ENCODE results near the gene IL22. TPM values are rescaled to one million over a fixed set of nuclear protein-coding genes. Genes with fewer than 3 reads are reported as not detected.

Gene IL22
- total RNA-seq, 1 donor from 2014 or later, result not detected

DNA sequence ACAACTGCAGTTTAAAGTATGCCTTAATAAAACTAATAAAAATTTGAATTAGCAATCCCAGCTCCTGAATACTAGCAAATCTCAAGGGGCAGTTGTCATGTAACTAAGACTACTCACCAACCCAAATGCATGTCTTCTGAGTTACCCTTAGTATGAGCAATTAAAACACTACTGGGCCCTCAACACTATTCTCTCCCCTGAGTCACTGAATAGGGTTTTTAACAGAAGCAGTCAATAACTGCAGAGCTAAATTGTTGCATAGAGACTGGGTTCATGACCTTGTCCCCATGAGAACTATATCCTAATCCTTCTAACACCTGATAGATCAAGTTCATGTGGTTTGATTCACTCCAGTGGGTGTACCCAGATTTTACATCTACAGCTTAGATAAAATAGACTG, 39.9 kb upstream of the IL22 start:
- peaks cover 9% of the 10 kb centered on the region for H3K36me3 Mint-ChIP-seq
- H3K79me2 ChIP-seq (ENCODE audit: low read depth), result no peaks in the 10 kb centered on the region
- H3K4me1 Mint-ChIP-seq, result peaks cover 7% of the 10 kb centered on the region
- H3K27me3 ChIP-seq, result no peaks in the 10 kb centered on the region
- no peak for DNase-seq (ENCODE audit: low spot score)
- H3K4me2 ChIP-seq, result no peak overlapping the region
- no peak overlapping the region for H3K4me3 Mint-ChIP-seq
- no peak overlapping the region for H3K27ac Mint-ChIP-seq
- TF ChIP-seq EZH2 (IDR thresholded peaks at IDR 0.05) (no peak), EZH2phosphoT487 (IDR thresholded peaks at IDR 0.05) (no peak)
- TF ChIP-seq, protein P1, sequence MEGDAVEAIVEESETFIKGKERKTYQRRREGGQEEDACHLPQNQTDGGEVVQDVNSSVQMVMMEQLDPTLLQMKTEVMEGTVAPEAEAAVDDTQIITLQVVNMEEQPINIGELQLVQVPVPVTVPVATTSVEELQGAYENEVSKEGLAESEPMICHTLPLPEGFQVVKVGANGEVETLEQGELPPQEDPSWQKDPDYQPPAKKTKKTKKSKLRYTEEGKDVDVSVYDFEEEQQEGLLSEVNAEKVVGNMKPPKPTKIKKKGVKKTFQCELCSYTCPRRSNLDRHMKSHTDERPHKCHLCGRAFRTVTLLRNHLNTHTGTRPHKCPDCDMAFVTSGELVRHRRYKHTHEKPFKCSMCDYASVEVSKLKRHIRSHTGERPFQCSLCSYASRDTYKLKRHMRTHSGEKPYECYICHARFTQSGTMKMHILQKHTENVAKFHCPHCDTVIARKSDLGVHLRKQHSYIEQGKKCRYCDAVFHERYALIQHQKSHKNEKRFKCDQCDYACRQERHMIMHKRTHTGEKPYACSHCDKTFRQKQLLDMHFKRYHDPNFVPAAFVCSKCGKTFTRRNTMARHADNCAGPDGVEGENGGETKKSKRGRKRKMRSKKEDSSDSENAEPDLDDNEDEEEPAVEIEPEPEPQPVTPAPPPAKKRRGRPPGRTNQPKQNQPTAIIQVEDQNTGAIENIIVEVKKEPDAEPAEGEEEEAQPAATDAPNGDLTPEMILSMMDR (IDR thresholded peaks at IDR 0.05), result no peak
- H3K9ac ChIP-seq, result no peak overlapping the region
- H3K9me3 Mint-ChIP-seq, result no peaks in the 10 kb centered on the region
- peaks cover 2% of the 10 kb centered on the region for H3K27me3 Mint-ChIP-seq (ENCODE audit: insufficient read depth, low read depth)
- no peaks in the 10 kb centered on the region for H3F3A ChIP-seq (ENCODE audit: low read depth)
- peaks cover 9% of the 10 kb centered on the region for H3K36me3 ChIP-seq
- no peak overlapping the region for H3K4me3 ChIP-seq
- H3K27ac ChIP-seq, result no peak overlapping the region
- no peak overlapping the region for H2AFZ ChIP-seq (replicated peaks)
- H3K9me3 ChIP-seq (ENCODE audit: low read depth), result no peaks in the 10 kb centered on the region
- H4K20me1 ChIP-seq (ENCODE audit: low read depth), result no peaks in the 10 kb centered on the region
- no peaks in the 10 kb centered on the region for H3K4me1 ChIP-seq

DNA sequence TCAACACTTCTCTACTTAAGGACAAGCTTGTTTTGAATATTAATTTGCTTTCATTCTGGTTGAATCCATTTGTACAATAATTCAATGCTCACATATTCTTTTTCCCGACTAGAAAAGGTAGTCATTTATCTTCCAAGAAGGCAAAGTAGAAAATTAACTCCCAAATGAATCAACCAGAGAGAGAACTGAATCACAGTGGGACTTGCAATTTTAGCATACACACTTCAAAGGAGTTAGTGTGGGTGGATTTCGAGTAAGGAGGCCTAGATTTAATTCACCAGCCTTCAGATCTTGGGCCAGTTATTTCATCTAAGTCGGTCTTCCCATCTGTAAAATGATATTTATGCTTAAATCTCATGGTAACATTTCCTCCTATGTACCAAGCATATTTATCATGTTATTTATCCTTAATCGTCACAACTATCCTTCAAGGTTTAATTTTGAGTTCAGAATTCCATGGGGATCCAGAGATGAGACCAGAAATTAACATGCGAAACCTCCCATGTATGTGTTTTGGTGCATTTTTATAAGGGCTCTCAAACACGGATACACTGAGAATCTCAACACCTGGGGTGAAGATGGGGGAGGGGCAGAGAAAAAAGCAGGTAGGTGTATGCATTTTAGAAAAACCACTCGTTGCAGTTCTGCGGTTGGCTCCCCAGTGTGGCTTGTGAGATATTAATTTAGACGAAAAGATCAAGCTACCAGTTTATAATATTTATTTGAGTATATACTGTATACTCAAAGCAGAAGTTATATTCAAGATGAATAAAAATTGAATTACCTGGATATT, 38.9 kb upstream of the IL22 start:
- Histone ChIP-seq H3K4me1 (no peaks in the 10 kb centered on the region), H3K9me3 (ENCODE audit: low read depth) (no peaks in the 10 kb centered on the region), H3K36me3 (peaks cover 9% of the 10 kb centered on the region), H4K20me1 (ENCODE audit: low read depth) (no peaks in the 10 kb centered on the region), H3K27me3 (no peaks in the 10 kb centered on the region), H3K27ac (no peak overlapping the region), H2AFZ (replicated peaks) (no peak overlapping the region), H3K4me2 (no peak overlapping the region), H3K4me3 (no peak overlapping the region), H3K9ac (no peak overlapping the region), H3F3A (ENCODE audit: low read depth) (no peaks in the 10 kb centered on the region), H3K79me2 (ENCODE audit: low read depth) (no peaks in the 10 kb centered on the region)
- peaks cover 7% of the 10 kb centered on the region for H3K4me1 Mint-ChIP-seq
- H3K9me3 Mint-ChIP-seq, result no peaks in the 10 kb centered on the region
- H3K4me3 Mint-ChIP-seq, result no peak overlapping the region
- peaks cover under 1% of the 10 kb centered on the region for H3K27me3 Mint-ChIP-seq (ENCODE audit: insufficient read depth, low read depth)
- H3K27ac Mint-ChIP-seq, result no peak overlapping the region
- no peak for DNase-seq (ENCODE audit: low spot score)
- peaks cover 5% of the 10 kb centered on the region for H3K36me3 Mint-ChIP-seq
- TF ChIP-seq EZH2 (IDR thresholded peaks at IDR 0.05), result no peak
- no peak for TF ChIP-seq EZH2phosphoT487 (IDR thresholded peaks at IDR 0.05)
- TF ChIP-seq, protein P1 (IDR thresholded peaks at IDR 0.05), result no peak

DNA sequence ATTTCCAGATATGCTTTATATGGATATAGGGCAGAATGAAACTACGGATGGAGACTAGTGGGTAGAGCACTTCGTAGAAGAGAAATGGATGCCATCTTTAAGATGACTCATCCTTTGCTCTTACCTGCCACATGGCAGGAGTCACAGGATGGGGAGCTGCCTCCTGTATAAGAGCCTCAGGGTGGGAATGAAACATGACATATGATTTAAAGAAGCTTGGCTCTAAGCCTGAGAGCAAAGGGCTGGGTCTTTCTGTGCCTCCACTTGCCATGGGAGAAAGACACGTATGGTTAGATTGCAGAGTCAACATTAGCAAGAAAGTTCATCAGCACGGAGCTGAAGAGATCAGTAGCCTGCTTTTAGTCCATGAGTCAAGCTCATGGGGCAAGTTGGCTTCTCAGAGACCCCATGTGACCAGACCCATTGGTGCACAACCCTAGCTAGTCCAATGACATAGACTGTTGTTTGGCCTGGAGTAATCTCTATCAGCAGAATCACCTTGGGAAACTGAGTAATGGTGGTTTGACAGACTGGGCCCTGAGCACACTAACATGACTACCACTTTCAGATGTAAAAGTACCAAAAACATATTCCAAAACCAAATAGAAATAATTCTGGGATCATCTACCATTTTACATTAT, 38.1 kb upstream of the IL22 start:
- Histone ChIP-seq H3K36me3 (peaks cover 9% of the 10 kb centered on the region), H4K20me1 (ENCODE audit: low read depth) (no peaks in the 10 kb centered on the region), H3K9ac (no peak overlapping the region), H3K27ac (no peak overlapping the region), H3K27me3 (no peaks in the 10 kb centered on the region), H3K9me3 (ENCODE audit: low read depth) (no peaks in the 10 kb centered on the region), H3K4me2 (no peak overlapping the region), H2AFZ (replicated peaks) (no peak overlapping the region), H3K4me1 (no peaks in the 10 kb centered on the region), H3K4me3 (no peak overlapping the region), H3K79me2 (ENCODE audit: low read depth) (no peaks in the 10 kb centered on the region), H3F3A (ENCODE audit: low read depth) (no peaks in the 10 kb centered on the region)
- TF ChIP-seq EZH2 (IDR thresholded peaks at IDR 0.05) (no peak), EZH2phosphoT487 (IDR thresholded peaks at IDR 0.05) (no peak)
- TF ChIP-seq, protein P1 (IDR thresholded peaks at IDR 0.05), result no peak
- H3K27me3 Mint-ChIP-seq (ENCODE audit: insufficient read depth, low read depth), result no peaks in the 10 kb centered on the region
- H3K36me3 Mint-ChIP-seq, result peaks cover 2% of the 10 kb centered on the region
- DNase-seq (ENCODE audit: low spot score), result no peak
- no peak overlapping the region for H3K4me3 Mint-ChIP-seq
- no peak overlapping the region for H3K27ac Mint-ChIP-seq
- H3K4me1 Mint-ChIP-seq, result peaks cover 7% of the 10 kb centered on the region
- no peaks in the 10 kb centered on the region for H3K9me3 Mint-ChIP-seq

Measured in neural progenitor cell (in vitro differentiated cells).